Activated naive CD8-positive, alpha-beta T cell treated with anti-CD3 and anti-CD28 coated beads, Interleukin-2, amount 50 U/mL, for 24 hours (primary cell): ENCODE data around the gene OXSM.

ENCODE experiments used
- ATAC-seq: fragments of 150-1000 bp; cut with Tn5 transposase; one replicate; pipeline ENCODE4 v1.10.0; 2021
- DNase-seq: peaks from one replicate; pipeline ENCODE4 v3.0.0; 2021
- H3K27ac Mint-ChIP-seq: one replicate; pipeline ENCODE4 v1.8.0; 2021; ENCODE audit warnings: mild to moderate bottlenecking, mixed read lengths
- H3K27me3 Mint-ChIP-seq: one replicate; pipeline ENCODE4 v1.8.0; 2021; ENCODE audit warnings: mixed read lengths
- H3K36me3 Mint-ChIP-seq: one replicate; pipeline ENCODE4 v1.8.0; 2021; ENCODE audit warnings: low read depth, mixed read lengths
- H3K4me1 Mint-ChIP-seq: one replicate; pipeline ENCODE4 v1.8.0; 2021; ENCODE audit warnings: mixed read lengths
- H3K4me3 Mint-ChIP-seq: one replicate; pipeline ENCODE4 v1.8.0; 2021; ENCODE audit warnings: mild to moderate bottlenecking, moderate library complexity, mixed read lengths
- H3K9me3 Mint-ChIP-seq: one replicate; pipeline ENCODE4 v1.8.0; 2021; ENCODE audit warnings: mixed read lengths

Gene OXSM

DNA sequence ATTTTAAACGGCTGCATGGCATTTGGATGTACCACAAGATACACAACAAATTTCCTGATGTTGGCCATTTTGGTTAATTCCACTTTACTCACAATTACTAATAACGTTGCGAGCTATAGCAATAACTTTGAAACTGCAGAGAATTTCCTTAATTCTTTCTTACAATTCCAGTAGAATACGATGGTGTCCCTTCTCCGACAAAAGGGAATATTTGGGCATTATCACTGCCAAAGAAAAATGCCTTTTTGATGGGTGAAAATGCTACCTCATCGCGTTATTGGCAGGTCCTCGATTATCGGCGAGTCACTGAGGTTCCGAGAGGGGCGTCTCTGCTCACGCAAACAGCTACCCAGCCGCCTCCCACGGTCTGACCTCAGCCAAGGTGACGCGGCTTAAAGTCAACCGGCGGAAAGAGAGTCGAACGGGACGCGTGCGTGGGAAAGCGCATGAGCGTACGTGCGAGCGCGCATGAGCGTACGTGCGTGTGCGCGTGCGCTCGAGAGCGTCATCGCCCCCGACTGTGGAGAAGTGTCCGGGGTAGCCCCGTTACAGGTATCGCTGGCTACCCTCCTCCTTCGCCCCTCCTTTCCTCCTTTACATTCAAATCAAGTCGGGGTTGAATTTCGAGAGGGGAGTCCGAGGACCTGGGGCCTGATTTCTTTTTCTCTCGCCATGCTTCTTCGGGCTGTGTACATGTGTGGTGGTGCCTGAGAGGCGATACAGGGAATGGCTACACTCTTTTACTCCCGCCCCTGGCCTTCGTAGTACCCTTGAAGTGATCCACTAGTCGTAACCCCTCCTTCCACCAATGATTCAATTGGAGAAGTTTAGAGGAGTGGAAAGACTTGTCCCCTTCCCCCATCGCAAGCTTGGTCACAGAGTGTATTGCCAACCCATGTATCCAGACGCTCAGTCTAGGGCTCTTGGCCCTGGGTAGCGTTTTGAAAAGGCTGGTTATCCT, at the start of gene OXSM:
Gene OXSM, plus strand, starts transcription at position 495 of the 961 bp plus-strand sequence. CDS start 931 bp downstream, outside the sequence.
- peak; percentile 94 for ATAC-seq

DNA sequence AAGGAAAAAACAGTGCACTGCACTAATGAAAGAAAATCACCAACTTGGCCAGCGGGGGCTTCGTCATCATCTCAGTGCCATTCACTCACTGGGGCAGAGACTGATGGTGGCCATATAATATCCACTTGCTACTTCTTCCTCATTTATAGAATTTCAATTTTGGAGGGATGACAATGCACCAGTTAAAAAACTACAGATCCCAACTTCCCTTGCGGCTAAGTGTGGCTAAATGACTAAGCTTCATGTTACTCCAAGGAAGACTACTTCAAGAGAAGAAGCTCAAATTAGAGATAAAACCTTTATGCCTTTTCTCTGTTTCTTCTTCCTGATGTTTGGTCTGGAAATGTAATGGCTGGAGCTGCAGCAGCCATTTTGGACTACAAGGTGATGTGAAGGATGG, 45.4 kb upstream of the OXSM start:
- peaks cover 59% of the 10 kb centered on the region for H3K36me3 Mint-ChIP-seq
- no peaks in the 10 kb centered on the region for H3K27me3 Mint-ChIP-seq
- H3K27ac Mint-ChIP-seq = no peak overlapping the region
- no peak overlapping the region for H3K4me3 Mint-ChIP-seq
- ATAC-seq (no peak), DNase-seq (no peak)
- H3K4me1 Mint-ChIP-seq = no peaks in the 10 kb centered on the region
- no peaks in the 10 kb centered on the region for H3K9me3 Mint-ChIP-seq

More for the DNA sequence above, at the start of gene OXSM:
- Mint-ChIP-seq H3K36me3 (peaks cover 31% of the 10 kb centered on the region), H3K27ac (peak within 1 kb of the TSS; percentile 100), H3K4me1 (peaks cover 71% of the 10 kb centered on the region), H3K9me3 (no peaks in the 10 kb centered on the region), H3K4me3 (peak within 1 kb of the TSS; percentile 98), H3K27me3 (no peaks in the 10 kb centered on the region)
- DNase-seq = peak; percentile 94

DNA sequence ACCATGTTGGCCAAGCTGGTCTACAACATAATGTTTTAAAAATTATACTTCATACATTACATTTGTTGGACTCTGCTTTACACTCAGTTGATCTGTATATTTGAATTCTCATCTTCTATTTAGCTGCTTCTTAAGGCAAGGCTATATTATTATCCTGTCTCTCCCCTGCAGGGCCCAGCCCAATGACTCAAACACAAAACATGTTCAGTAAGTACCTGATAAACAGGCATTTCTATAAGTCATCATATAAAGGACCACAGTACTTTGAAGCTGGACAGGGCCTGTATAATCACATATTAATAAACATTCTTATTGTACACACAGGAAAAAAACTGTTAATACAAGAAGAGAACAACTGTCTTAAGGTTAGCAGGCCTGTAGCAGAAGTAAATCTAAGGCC, 42.9 kb upstream of the OXSM start:
- ATAC-seq (no peak), DNase-seq (no peak)
- Mint-ChIP-seq H3K4me3 (no peak overlapping the region), H3K36me3 (peaks cover 79% of the 10 kb centered on the region), H3K27ac (no peak overlapping the region), H3K27me3 (no peaks in the 10 kb centered on the region), H3K4me1 (no peaks in the 10 kb centered on the region), H3K9me3 (no peaks in the 10 kb centered on the region)

- Mint-ChIP-seq H3K27me3 (no peaks in the 10 kb centered on the region), H3K36me3 (peaks cover 77% of the 10 kb centered on the region), H3K9me3 (no peaks in the 10 kb centered on the region), H3K4me1 (no peaks in the 10 kb centered on the region), H3K4me3 (no peak overlapping the region), H3K27ac (no peak overlapping the region)
- ATAC-seq (no peak), DNase-seq (no peak)
Measured at GRCh38 chr3:25748189-25748588, 41.7 kb upstream of the OXSM start.

GRCh38 chr3:25749031-25749581, 40.8 kb upstream of the OXSM start:
- H3K27ac Mint-ChIP-seq = no peak overlapping the region

GRCh38 chr3:25751048-25751447, 38.8 kb upstream of the OXSM start:
- ATAC-seq = no peak
- peaks cover 52% of the 10 kb centered on the region for H3K36me3 Mint-ChIP-seq
- H3K27ac Mint-ChIP-seq = no peak overlapping the region
- no peak for DNase-seq
- peaks cover 2% of the 10 kb centered on the region for H3K4me1 Mint-ChIP-seq
- H3K4me3 Mint-ChIP-seq = no peak overlapping the region
- no peaks in the 10 kb centered on the region for H3K9me3 Mint-ChIP-seq
- H3K27me3 Mint-ChIP-seq = no peaks in the 10 kb centered on the region

More at GRCh38 chr3:25749031-25749581, 40.8 kb upstream of the OXSM start:
- no peaks in the 10 kb centered on the region for H3K4me1 Mint-ChIP-seq
- ATAC-seq = no peak
- DNase-seq = no peak
- no peaks in the 10 kb centered on the region for H3K9me3 Mint-ChIP-seq
- peaks cover 70% of the 10 kb centered on the region for H3K36me3 Mint-ChIP-seq
- H3K4me3 Mint-ChIP-seq = no peak overlapping the region
- no peaks in the 10 kb centered on the region for H3K27me3 Mint-ChIP-seq

- peaks cover 2% of the 10 kb centered on the region for H3K4me1 Mint-ChIP-seq
- no peak overlapping the region for H3K27ac Mint-ChIP-seq
- ATAC-seq = no peak
- peaks cover 51% of the 10 kb centered on the region for H3K36me3 Mint-ChIP-seq
- DNase-seq = no peak
- H3K4me3 Mint-ChIP-seq = no peak overlapping the region
- H3K27me3 Mint-ChIP-seq = no peaks in the 10 kb centered on the region
- H3K9me3 Mint-ChIP-seq = no peaks in the 10 kb centered on the region
Measured at GRCh38 chr3:25751725-25752124, 38.2 kb upstream of the OXSM start.

DNA sequence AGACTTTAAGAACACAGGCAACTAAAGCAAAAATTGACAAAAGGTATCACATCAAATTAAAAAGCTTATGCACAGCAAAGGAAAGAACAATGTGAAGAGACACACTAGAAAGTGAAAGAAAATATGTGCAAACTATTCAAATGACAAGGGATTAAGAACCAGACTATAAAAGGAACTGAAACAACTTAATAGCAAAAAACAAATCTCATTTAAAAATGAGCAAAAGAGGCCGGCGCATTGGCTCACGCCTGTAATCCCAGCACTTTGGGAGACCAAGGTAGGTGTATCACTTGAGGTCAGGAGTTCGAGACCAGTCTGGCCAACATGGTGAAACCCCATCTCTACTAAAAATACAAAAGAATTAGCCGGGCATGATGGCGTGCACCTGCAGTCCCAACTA, 21.0 kb upstream of the OXSM start:
- peaks cover 26% of the 10 kb centered on the region for H3K9me3 Mint-ChIP-seq
- H3K27me3 Mint-ChIP-seq = no peaks in the 10 kb centered on the region
- H3K27ac Mint-ChIP-seq = no peak overlapping the region
- DNase-seq = no peak
- H3K4me3 Mint-ChIP-seq = no peak overlapping the region
- ATAC-seq = no peak
- peaks cover 68% of the 10 kb centered on the region for H3K36me3 Mint-ChIP-seq
- H3K4me1 Mint-ChIP-seq = peaks cover 16% of the 10 kb centered on the region

DNA sequence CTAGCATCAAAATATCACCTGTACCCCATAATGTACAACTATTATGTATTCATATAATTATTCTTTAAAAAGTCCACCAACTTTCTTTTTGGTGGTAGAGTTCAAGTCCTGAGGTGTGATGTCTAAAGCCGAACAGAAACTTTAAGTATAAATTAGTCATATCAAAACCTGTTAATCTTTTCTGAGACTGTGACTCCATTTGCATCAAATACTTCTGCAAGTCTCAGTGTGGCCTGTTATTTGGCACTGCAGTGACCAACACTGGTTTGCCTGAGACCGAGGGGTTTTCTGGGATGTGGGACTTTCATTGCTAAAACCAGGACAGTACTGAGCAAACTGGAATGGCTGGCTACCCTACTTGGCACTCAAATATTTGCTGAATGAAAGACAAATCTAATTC, 14.0 kb upstream of the OXSM start:
- H3K36me3 Mint-ChIP-seq = peaks cover 80% of the 10 kb centered on the region
- H3K9me3 Mint-ChIP-seq = peaks cover 24% of the 10 kb centered on the region
- H3K27me3 Mint-ChIP-seq = no peaks in the 10 kb centered on the region
- H3K4me3 Mint-ChIP-seq = no peak overlapping the region
- no peak for DNase-seq
- H3K27ac Mint-ChIP-seq = no peak overlapping the region
- H3K4me1 Mint-ChIP-seq = peaks cover 41% of the 10 kb centered on the region
- no peak for ATAC-seq

GRCh38 chr3:25780618-25781017, 9.3 kb upstream of the OXSM start:
- Mint-ChIP-seq H3K27me3 (no peaks in the 10 kb centered on the region), H3K4me1 (peaks cover 72% of the 10 kb centered on the region), H3K4me3 (peak overlapping the region; percentile 10), H3K36me3 (peaks cover 43% of the 10 kb centered on the region), H3K27ac (no peak overlapping the region), H3K9me3 (no peaks in the 10 kb centered on the region)
- DNase-seq = no peak
- no peak for ATAC-seq

- H3K4me1 Mint-ChIP-seq = peaks cover 74% of the 10 kb centered on the region
- no peaks in the 10 kb centered on the region for H3K9me3 Mint-ChIP-seq
- ATAC-seq = no peak
- peaks cover 37% of the 10 kb centered on the region for H3K36me3 Mint-ChIP-seq
- DNase-seq = no peak
- H3K27ac Mint-ChIP-seq = peak overlapping the region; percentile 79
- H3K4me3 Mint-ChIP-seq = peak overlapping the region; percentile 94
- no peaks in the 10 kb centered on the region for H3K27me3 Mint-ChIP-seq
Measured at GRCh38 chr3:25781145-25781757, 8.6 kb upstream of the OXSM start.

- peaks cover 30% of the 10 kb centered on the region for H3K36me3 Mint-ChIP-seq
- H3K27ac Mint-ChIP-seq = peak overlapping the region; percentile 79
- peaks cover 69% of the 10 kb centered on the region for H3K4me1 Mint-ChIP-seq
- ATAC-seq = no peak
- H3K9me3 Mint-ChIP-seq = no peaks in the 10 kb centered on the region
- no peak for DNase-seq
- H3K4me3 Mint-ChIP-seq = peak overlapping the region; percentile 94
- H3K27me3 Mint-ChIP-seq = no peaks in the 10 kb centered on the region
Measured at GRCh38 chr3:25781758-25782594, 7.9 kb upstream of the OXSM start.

DNA sequence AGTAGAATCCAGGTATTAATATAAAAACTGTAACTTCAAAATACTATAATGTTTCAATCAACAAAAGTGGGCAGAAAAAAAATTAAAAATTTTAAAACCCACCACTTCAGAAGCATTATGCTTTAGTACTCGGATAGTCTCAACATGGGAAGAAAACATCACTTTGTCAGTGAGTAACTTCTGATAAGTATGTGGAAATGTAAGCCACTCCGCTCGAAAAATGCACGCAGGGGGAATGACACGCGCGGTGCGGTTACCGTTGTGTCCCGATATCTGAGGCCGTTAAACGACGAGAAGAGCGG, 7.3 kb upstream of the OXSM start:
- Mint-ChIP-seq H3K4me1 (peaks cover 69% of the 10 kb centered on the region), H3K27me3 (no peaks in the 10 kb centered on the region), H3K27ac (peak overlapping the region; percentile 79), H3K36me3 (peaks cover 25% of the 10 kb centered on the region), H3K4me3 (peak overlapping the region; percentile 94), H3K9me3 (no peaks in the 10 kb centered on the region)
- no peak for DNase-seq
- no peak for ATAC-seq

- peak within 1 kb of the TSS; percentile 80 for H3K27ac Mint-ChIP-seq
- H3K4me3 Mint-ChIP-seq = peak within 1 kb of the TSS; percentile 94
- peak; percentile 85 for DNase-seq
- peaks cover 20% of the 10 kb centered on the region for H3K36me3 Mint-ChIP-seq
- peak; percentile 92 for ATAC-seq
- H3K9me3 Mint-ChIP-seq = no peaks in the 10 kb centered on the region
- peaks cover 67% of the 10 kb centered on the region for H3K4me1 Mint-ChIP-seq
- H3K27me3 Mint-ChIP-seq = no peaks in the 10 kb centered on the region
Measured at GRCh38 chr3:25782938-25783660, 6.8 kb upstream of the OXSM start, which contains the start of gene NGLY1. NGLY1 (minus strand) TSS chr3:25783443; CDS start chr3:25783390, 53 bp downstream.
